ENCODE data around the gene MGAT5B. TPM values are rescaled to one million over a fixed set of nuclear protein-coding genes. Genes with fewer than 3 reads are reported as not detected.

The MGAT5B gene
- total and polyA plus RNA-seq, 2 donors (not counting 1 experiment from before 2014, with no cell fraction given), result 0.09 to 0.17 TPM

DNA sequence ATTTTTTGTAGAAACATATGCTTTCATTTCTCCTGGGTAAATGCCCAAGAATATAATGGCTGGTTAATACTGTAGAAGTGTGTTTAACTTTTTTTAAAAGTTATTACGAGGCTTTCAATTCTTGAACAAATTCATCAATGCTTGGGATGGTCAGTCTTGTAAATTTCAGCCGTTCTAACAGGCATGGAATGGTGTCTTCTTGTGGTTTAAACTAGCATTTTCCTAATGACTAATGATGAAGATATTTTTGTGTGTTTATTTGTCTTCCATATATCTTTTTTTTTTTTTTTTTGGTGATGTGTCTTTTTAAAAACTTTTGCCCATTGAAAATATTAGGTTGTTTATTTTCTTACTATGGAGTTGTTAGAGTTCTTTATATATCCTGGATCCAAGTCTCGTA lies 67.1 kb downstream of the MGAT5B start:
- Histone ChIP-seq H3K9me3 (ENCODE audit: control insufficient read depth, insufficient read depth, low read depth, low read length) (no peaks in the 10 kb centered on the region), H4K20me1 (ENCODE audit: control insufficient read depth, extremely low read depth, insufficient read depth, low read length) (no peaks in the 10 kb centered on the region), H3K4me3 (replicated peaks in 1 of 4; ENCODE audit: control extremely low read depth in 1 of 4, insufficient read depth in 1 of 4, low read depth in 3 of 4, low read length in 4 of 4) (no peak overlapping the region), H3K27ac (ENCODE audit: insufficient read depth, low read length) (no peak overlapping the region), H3K36me3 (ENCODE audit: control insufficient read depth, insufficient read depth, low read length) (no peaks in the 10 kb centered on the region), H3K9ac (ENCODE audit: insufficient read depth, low read length) (no peak overlapping the region), H2AFZ (ENCODE audit: low read length) (no peak overlapping the region), H3K27me3 (ENCODE audit: control insufficient read depth, insufficient read depth, low read length) (no peaks in the 10 kb centered on the region), H3K79me2 (ENCODE audit: control insufficient read depth, insufficient read depth, low read length) (no peaks in the 10 kb centered on the region), H3K4me1 (ENCODE audit: control insufficient read depth, extremely low read depth, insufficient read depth, low read length) (no peaks in the 10 kb centered on the region), H3K4me2 (ENCODE audit: extremely low read depth, insufficient read depth, low read length) (no peak overlapping the region)
- no peak for TF ChIP-seq EZH2 (IDR thresholded peaks at IDR 0.05; ENCODE audit: low read length, missing control alignments)
- TF ChIP-seq CTCF (conservative IDR thresholded peaks at IDR 0.05 in 1 of 2, IDR thresholded peaks at IDR 0.05 in 1 of 2; ENCODE audit: low read depth in 1 of 2, low read length in 2 of 2), result no peak
- peak; percentile 44 to 72 for DNase-seq (ENCODE audit: low read depth in 2 of 2)

- Histone ChIP-seq H4K20me1 (ENCODE audit: control insufficient read depth, extremely low read depth, insufficient read depth, low read length) (no peaks in the 10 kb centered on the region), H3K4me2 (ENCODE audit: extremely low read depth, insufficient read depth, low read length) (no peak overlapping the region), H3K27ac (ENCODE audit: insufficient read depth, low read length) (no peak overlapping the region), H3K4me3 (replicated peaks in 1 of 4; ENCODE audit: control extremely low read depth in 1 of 4, insufficient read depth in 1 of 4, low read depth in 3 of 4, low read length in 4 of 4) (no peak overlapping the region), H3K9me3 (ENCODE audit: control insufficient read depth, insufficient read depth, low read depth, low read length) (no peaks in the 10 kb centered on the region), H3K9ac (ENCODE audit: insufficient read depth, low read length) (no peak overlapping the region), H3K36me3 (ENCODE audit: control insufficient read depth, insufficient read depth, low read length) (no peaks in the 10 kb centered on the region), H3K79me2 (ENCODE audit: control insufficient read depth, insufficient read depth, low read length) (no peaks in the 10 kb centered on the region), H2AFZ (ENCODE audit: low read length) (no peak overlapping the region), H3K4me1 (ENCODE audit: control insufficient read depth, extremely low read depth, insufficient read depth, low read length) (no peaks in the 10 kb centered on the region), H3K27me3 (ENCODE audit: control insufficient read depth, insufficient read depth, low read length) (no peaks in the 10 kb centered on the region)
- TF ChIP-seq EZH2 (IDR thresholded peaks at IDR 0.05; ENCODE audit: low read length, missing control alignments), result no peak
- no peak for TF ChIP-seq CTCF (conservative IDR thresholded peaks at IDR 0.05 in 1 of 2, IDR thresholded peaks at IDR 0.05 in 1 of 2; ENCODE audit: low read depth in 1 of 2, low read length in 2 of 2)
- DNase-seq (ENCODE audit: low read depth in 2 of 2), result no peak
Observed at GRCh38 chr17:76937238-76937637, 69.0 kb downstream of the MGAT5B start.

GRCh38 chr17:76938009-76938408 lies 69.8 kb downstream of the MGAT5B start:
- no peak overlapping the region for H3K27ac ChIP-seq (ENCODE audit: insufficient read depth, low read length)
- H4K20me1 ChIP-seq (ENCODE audit: control insufficient read depth, extremely low read depth, insufficient read depth, low read length), result no peaks in the 10 kb centered on the region
- DNase-seq (ENCODE audit: low read depth in 2 of 2), result no peak
- TF ChIP-seq EZH2 (IDR thresholded peaks at IDR 0.05; ENCODE audit: low read length, missing control alignments) (no peak), CTCF (conservative IDR thresholded peaks at IDR 0.05 in 1 of 2, IDR thresholded peaks at IDR 0.05 in 1 of 2; ENCODE audit: low read depth in 1 of 2, low read length in 2 of 2) (no peak)
- no peak overlapping the region for H2AFZ ChIP-seq (ENCODE audit: low read length)
- H3K27me3 ChIP-seq (ENCODE audit: control insufficient read depth, insufficient read depth, low read length), result no peaks in the 10 kb centered on the region
- H3K4me3 ChIP-seq (replicated peaks in 1 of 4; ENCODE audit: control extremely low read depth in 1 of 4, insufficient read depth in 1 of 4, low read depth in 3 of 4, low read length in 4 of 4), result no peak overlapping the region
- no peaks in the 10 kb centered on the region for H3K4me1 ChIP-seq (ENCODE audit: control insufficient read depth, extremely low read depth, insufficient read depth, low read length)
- H3K79me2 ChIP-seq (ENCODE audit: control insufficient read depth, insufficient read depth, low read length), result no peaks in the 10 kb centered on the region
- no peaks in the 10 kb centered on the region for H3K9me3 ChIP-seq (ENCODE audit: control insufficient read depth, insufficient read depth, low read depth, low read length)
- no peaks in the 10 kb centered on the region for H3K36me3 ChIP-seq (ENCODE audit: control insufficient read depth, insufficient read depth, low read length)
- no peak overlapping the region for H3K9ac ChIP-seq (ENCODE audit: insufficient read depth, low read length)
- no peak overlapping the region for H3K4me2 ChIP-seq (ENCODE audit: extremely low read depth, insufficient read depth, low read length)

All from fibroblast of lung (primary cell).